CD8-positive, alpha-beta memory T cell (primary cell): Measurements from ENCODE around the gene SLC27A5. TPM values are rescaled to one million over a fixed set of nuclear protein-coding genes. Genes with fewer than 3 reads are reported as not detected.

Source experiments
- CTCF ChIA-PET: fragments of 350-600 bp; sonication (Branson Sonifier 250); formaldehyde crosslinking; loops from one replicate; lab custom pipeline; 2021; ENCODE audit warnings: antibody characterized with exemption; lab: Charles Lee
- POLR2A ChIA-PET: fragments of 350-600 bp; sonication (Branson Sonifier 250); formaldehyde crosslinking; loops from one replicate; lab custom pipeline; 2021; ENCODE audit warnings: antibody characterized with exemption; lab: Charles Lee
- DNase-seq, 5 donors: peaks; one replicate each; pipeline versions ENCODE4 v3.0.0 to v3.0.0-alpha.2; 2020 to 2022; ENCODE audit warnings: mixed read lengths in 1 of 5
- H3K27ac ChIP-seq: one replicate; pipeline ENCODE4 v1.7.0; 2013; ENCODE audit warnings: low read depth, mild to moderate bottlenecking, low read length, moderate library complexity
- H3K27me3 ChIP-seq: 2 replicates; pipeline ENCODE4 v1.7.0; 2013; ENCODE audit warnings: low read length, mild to moderate bottlenecking; ENCODE audit not compliant: insufficient read depth, poor library complexity, severe bottlenecking
- H3K36me3 ChIP-seq: 2 replicates; pipeline ENCODE4 v1.7.0; 2013; ENCODE audit warnings: mild to moderate bottlenecking, low read length, moderate library complexity; ENCODE audit not compliant: insufficient read depth
- H3K4me1 ChIP-seq: 2 replicates; pipeline ENCODE4 v1.7.0; 2013; ENCODE audit warnings: mild to moderate bottlenecking, low read length, moderate library complexity; ENCODE audit not compliant: insufficient read depth
- H3K4me3 ChIP-seq: 2 replicates; pipeline ENCODE4 v1.7.0; 2013; ENCODE audit warnings: mild to moderate bottlenecking, low read length
- H3K9me3 ChIP-seq: 2 replicates; pipeline ENCODE4 v1.7.0; 2013; ENCODE audit warnings: mild to moderate bottlenecking, low read length
- H3K27ac Mint-ChIP-seq, 8 donors: one replicate each; pipeline ENCODE4 v1.8.0; 2020 to 2021; ENCODE audit warnings: mixed read lengths in 8 of 8, mild to moderate bottlenecking in 6 of 8, inconsistent platforms in 3 of 8, moderate library complexity in 3 of 8
- H3K27me3 Mint-ChIP-seq, 2 donors: one replicate each; pipeline ENCODE4 v1.8.0; 2020 to 2021; ENCODE audit warnings: mixed read lengths in 2 of 2, mild to moderate bottlenecking in 1 of 2, moderate library complexity in 1 of 2
- H3K36me3 Mint-ChIP-seq, 3 donors: one replicate each; pipeline ENCODE4 v1.8.0; 2020 to 2021; ENCODE audit warnings: mixed read lengths in 3 of 3, inconsistent platforms in 1 of 3, mild to moderate bottlenecking in 1 of 3
- H3K4me1 Mint-ChIP-seq, 3 donors: one replicate each; pipeline ENCODE4 v1.8.0; 2020 to 2021; ENCODE audit warnings: mixed read lengths in 3 of 3, inconsistent platforms in 1 of 3, mild to moderate bottlenecking in 1 of 3
- H3K4me3 Mint-ChIP-seq, 7 donors: one replicate each; pipeline ENCODE4 v1.8.0; 2020 to 2021; ENCODE audit warnings: mixed read lengths in 7 of 7, mild to moderate bottlenecking in 6 of 7, moderate library complexity in 4 of 7, inconsistent platforms in 2 of 7
- H3K9me3 Mint-ChIP-seq, 5 donors: one replicate each; pipeline ENCODE4 v1.8.0; 2020 to 2022; ENCODE audit warnings: mixed read lengths in 5 of 5, mild to moderate bottlenecking in 3 of 5, moderate library complexity in 2 of 5, inconsistent platforms in 1 of 5
- polyA plus RNA-seq: library from polyadenylated mRNA; unstranded; fragments of 300-500 nt; fragmentation: Illumina TruSeq; gene quantifications from one replicate; pipeline ENCODE4 v1.2.3, GENCODE V29; 2021
- total RNA-seq, 2 experiments: library from RNA; stranded (reverse); gene quantifications; one replicate each; pipeline ENCODE4 v1.2.3, GENCODE V29; 2021

SLC27A5 gene
- total and polyA plus RNA-seq, 3 experiments from 2014 or later: 16.1 to 25.9 (median 19.1) TPM

DNA sequence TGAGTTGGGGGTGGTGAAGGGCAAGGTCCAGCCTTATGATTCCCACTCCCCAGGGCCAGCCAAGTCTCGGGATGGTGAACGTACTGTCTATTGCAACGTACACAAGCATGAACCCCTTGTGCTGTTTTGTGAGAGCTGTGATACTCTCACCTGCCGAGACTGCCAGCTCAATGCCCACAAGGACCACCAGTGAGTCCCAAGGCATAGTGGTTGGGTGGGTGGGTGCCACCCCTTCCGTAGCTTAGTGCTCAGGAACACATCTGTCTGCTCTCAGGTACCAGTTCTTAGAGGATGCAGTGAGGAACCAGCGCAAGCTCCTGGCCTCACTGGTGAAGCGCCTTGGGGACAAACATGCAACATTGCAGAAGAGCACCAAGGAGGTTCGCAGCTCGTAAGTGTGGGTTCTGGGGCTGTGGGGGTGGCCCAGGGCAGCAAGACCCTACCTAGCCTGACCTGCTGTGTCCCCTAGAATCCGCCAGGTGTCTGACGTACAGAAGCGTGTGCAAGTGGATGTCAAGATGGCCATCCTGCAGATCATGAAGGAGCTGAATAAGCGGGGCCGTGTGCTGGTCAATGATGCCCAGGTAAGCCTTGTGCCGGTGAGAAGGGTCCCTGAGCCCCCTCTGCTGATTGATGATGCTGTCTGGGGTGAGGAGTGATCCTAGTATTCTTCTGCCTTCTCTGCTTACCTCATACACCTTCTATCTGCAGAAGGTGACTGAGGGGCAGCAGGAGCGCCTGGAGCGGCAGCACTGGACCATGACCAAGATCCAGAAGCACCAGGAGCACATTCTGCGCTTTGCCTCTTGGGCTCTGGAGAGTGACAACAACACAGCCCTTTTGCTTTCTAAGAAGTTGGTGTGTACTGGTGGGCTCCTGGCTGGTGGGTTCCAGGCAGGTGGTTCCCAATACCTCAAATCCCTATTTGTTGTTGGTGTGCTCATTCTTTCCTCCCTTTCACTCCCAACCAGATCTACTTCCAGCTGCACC is 35.8 kb upstream of the SLC27A5 start:
- H3K4me3 ChIP-seq: no peak overlapping the region
- no peak overlapping the region for H3K27ac ChIP-seq
- no peaks in the 10 kb centered on the region for H3K9me3 ChIP-seq
- CTCF ChIA-PET: interaction anchor here (1.5 to 1.9 kb wide), 2 partner anchors 27 to 33 kb away, joined by 3 to 14 read pairs; partner anchors contain the start of gene ZBTB45
- H3K4me1 ChIP-seq: peaks cover 23% of the 10 kb centered on the region
- Mint-ChIP-seq H3K36me3 (peaks cover 5 to 79% (median 17%) of the 10 kb centered on the region in 3 donors), H3K4me1 (peaks cover 36 to 47% (median 37%) of the 10 kb centered on the region in 3 donors), H3K9me3 (peaks cover 0 to 1% (median 0%) of the 10 kb centered on the region in 5 donors), H3K27ac (peak overlapping the region in 3 of 8 donors; percentile 66 to 98 (median 85)), H3K4me3 (peak overlapping the region in 4 of 7 donors; percentile 79 to 93 (median 90)), H3K27me3 (peaks cover 8 to 13% of the 10 kb centered on the region in 2 donors)
- H3K27me3 ChIP-seq: no peaks in the 10 kb centered on the region
- DNase-seq: no peak
- peaks cover 68% of the 10 kb centered on the region for H3K36me3 ChIP-seq
- POLR2A ChIA-PET: no interaction called here

DNA sequence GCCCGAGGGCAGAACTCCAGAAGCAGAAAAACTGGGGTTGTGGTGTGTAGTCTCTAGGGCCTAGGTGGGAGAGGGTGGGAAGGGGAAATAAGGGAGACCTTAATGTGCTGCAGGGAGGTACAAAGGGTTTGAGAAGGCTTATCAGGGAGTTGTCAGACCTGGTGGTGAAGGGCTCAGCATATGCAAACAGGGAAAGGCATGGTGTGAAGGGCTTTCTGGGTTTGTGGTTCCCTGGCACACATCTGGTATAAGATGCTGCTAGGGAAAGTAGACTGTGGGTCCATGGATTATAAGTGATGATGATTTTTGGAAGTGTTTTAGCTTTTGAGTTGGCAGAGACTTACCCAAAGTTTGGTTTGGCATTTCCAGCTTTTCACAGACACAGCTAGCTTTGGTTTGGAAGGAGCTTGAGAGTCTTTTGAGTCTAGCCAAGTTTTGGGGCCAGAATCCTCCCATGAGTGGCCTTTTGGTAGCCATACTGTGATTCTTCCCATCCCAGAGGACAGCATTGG is 34.3 kb upstream of the SLC27A5 start:
- Histone ChIP-seq H3K4me3 (peak overlapping the region; percentile 59), H3K27ac (peak overlapping the region; percentile 84), H3K9me3 (no peaks in the 10 kb centered on the region), H3K4me1 (peaks cover 23% of the 10 kb centered on the region), H3K36me3 (peaks cover 55% of the 10 kb centered on the region), H3K27me3 (no peaks in the 10 kb centered on the region)
- Mint-ChIP-seq H3K4me3 (peak overlapping the region; percentile 87 to 94 (median 92)), H3K27me3 (peaks cover 12% of the 10 kb centered on the region in 2 donors), H3K9me3 (peaks cover 0 to 1% (median 0%) of the 10 kb centered on the region in 5 donors), H3K27ac (peak overlapping the region; percentile 76 to 98 (median 93)), H3K36me3 (peaks cover 5 to 63% (median 14%) of the 10 kb centered on the region in 3 donors), H3K4me1 (peaks cover 33 to 44% (median 34%) of the 10 kb centered on the region in 3 donors)
- ChIA-PET CTCF (interaction anchor here (1.9 to 3.6 kb wide), 2 partner anchors 25 to 26 kb away, joined by 14 to 29 read pairs; partner anchors contain the start of gene ZBTB45), POLR2A (interaction anchor here (0.6 to 2.8 kb wide), 2 partner anchors 8 to 9 kb away, joined by 5 to 26 read pairs; partner anchors contain the start of gene CHMP2A)
- no peak for DNase-seq

DNA sequence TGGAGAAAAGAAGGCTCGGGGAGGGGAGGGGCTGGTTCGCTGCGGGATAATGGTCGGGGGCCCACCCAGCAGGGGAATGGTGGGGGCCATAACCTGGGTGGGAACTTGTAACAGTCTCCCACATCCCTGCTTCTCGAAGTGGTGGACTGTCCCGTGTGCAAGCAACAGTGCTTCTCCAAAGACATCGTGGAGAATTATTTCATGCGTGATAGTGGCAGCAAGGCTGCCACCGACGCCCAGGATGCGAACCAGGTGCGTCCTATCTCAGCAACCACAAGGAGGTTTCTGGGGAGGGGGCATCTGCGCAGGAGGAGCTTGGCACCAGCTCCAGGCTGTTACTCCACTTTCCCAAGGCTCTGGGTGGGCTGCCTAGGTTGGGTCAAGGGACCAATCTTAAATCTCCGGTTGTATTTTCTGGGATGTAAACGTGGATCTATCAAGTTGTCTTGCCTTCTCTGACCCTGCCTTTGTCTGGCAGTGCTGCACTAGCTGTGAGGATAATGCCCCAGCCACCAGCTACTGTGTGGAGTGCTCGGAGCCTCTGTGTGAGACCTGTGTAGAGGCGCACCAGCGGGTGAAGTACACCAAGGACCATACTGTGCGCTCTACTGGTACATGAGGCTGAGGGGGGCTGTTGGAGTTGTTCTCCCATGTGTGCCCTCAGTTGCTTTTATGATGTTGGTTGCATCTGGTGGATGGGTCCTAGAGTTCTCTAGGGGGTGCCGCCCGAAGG is 33.7 kb upstream of the SLC27A5 start:
- ChIA-PET POLR2A (interaction anchor here (0.6 to 2.8 kb wide), 4 partner anchors 8 to 25 kb away, joined by 5 to 28 read pairs (median 22); partner anchors contain the start of genes CHMP2A and ZBTB45), CTCF (interaction anchor here (0.7 to 3.6 kb wide), 3 partner anchors 9 to 31 kb away, joined by 4 to 29 read pairs (median 12); partner anchors contain the start of gene ZBTB45)
- Histone ChIP-seq H3K4me1 (peaks cover 23% of the 10 kb centered on the region), H3K27me3 (no peaks in the 10 kb centered on the region), H3K4me3 (peak overlapping the region; percentile 59), H3K36me3 (peaks cover 49% of the 10 kb centered on the region), H3K9me3 (no peaks in the 10 kb centered on the region), H3K27ac (peak overlapping the region; percentile 84)
- peaks cover 5 to 57% (median 13%) of the 10 kb centered on the region in 3 donors for H3K36me3 Mint-ChIP-seq
- H3K27me3 Mint-ChIP-seq: peaks cover 12% of the 10 kb centered on the region in 2 donors
- H3K4me3 Mint-ChIP-seq: peak overlapping the region; percentile 87 to 94 (median 92)
- H3K9me3 Mint-ChIP-seq: peaks cover 0 to 1% (median 0%) of the 10 kb centered on the region in 5 donors
- DNase-seq: no peak
- peak overlapping the region; percentile 76 to 98 (median 93) for H3K27ac Mint-ChIP-seq
- H3K4me1 Mint-ChIP-seq: peaks cover 30 to 44% (median 34%) of the 10 kb centered on the region in 3 donors

DNA sequence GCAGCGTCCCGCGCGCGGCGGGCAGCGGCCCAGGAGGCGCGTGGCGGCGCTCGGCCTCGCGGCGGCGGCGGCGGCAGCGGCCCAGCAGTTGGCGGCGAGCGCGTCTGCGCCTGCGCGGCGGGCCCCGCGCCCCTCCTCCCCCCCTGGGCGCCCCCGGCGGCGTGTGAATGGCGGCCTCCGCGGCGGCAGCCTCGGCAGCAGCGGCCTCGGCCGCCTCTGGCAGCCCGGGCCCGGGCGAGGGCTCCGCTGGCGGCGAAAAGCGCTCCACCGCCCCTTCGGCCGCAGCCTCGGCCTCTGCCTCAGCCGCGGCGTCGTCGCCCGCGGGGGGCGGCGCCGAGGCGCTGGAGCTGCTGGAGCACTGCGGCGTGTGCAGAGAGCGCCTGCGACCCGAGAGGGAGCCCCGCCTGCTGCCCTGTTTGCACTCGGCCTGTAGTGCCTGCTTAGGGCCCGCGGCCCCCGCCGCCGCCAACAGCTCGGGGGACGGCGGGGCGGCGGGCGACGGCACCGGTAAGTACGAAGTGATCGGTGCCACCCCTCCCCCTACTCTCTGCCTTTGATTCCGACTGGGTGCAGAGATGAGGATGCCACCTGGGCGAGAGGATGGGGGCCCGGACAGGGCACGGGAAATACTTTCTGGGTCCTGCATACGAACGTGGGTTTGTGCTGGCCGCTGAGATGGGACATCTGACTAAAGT is 32.9 kb upstream of the SLC27A5 start:
- Histone ChIP-seq H3K4me3 (peak overlapping the region; percentile 59), H3K27ac (peak overlapping the region; percentile 84), H3K4me1 (peaks cover 23% of the 10 kb centered on the region), H3K27me3 (no peaks in the 10 kb centered on the region), H3K9me3 (no peaks in the 10 kb centered on the region), H3K36me3 (peaks cover 41% of the 10 kb centered on the region)
- peak in 3 of 5 donors; percentile 72 to 88 (median 74) for DNase-seq
- peaks cover 0 to 1% (median 0%) of the 10 kb centered on the region in 5 donors for H3K9me3 Mint-ChIP-seq
- peaks cover 30 to 42% (median 34%) of the 10 kb centered on the region in 3 donors for H3K4me1 Mint-ChIP-seq
- peak overlapping the region; percentile 89 to 96 (median 94) for H3K4me3 Mint-ChIP-seq
- CTCF ChIA-PET: interaction anchor here (0.7 to 3.6 kb wide), 4 partner anchors 9 to 37 kb away, joined by 3 to 29 read pairs (median 8); partner anchors contain the start of gene ZBTB45
- peaks cover 12% of the 10 kb centered on the region in 2 donors for H3K27me3 Mint-ChIP-seq
- peaks cover 5 to 50% (median 13%) of the 10 kb centered on the region in 3 donors for H3K36me3 Mint-ChIP-seq
- POLR2A ChIA-PET: interaction anchor here (1.2 to 2.8 kb wide), 4 partner anchors 10 to 24 kb away, joined by 7 to 28 read pairs (median 22); partner anchors contain the start of genes CHMP2A, UBE2M and ZBTB45
- H3K27ac Mint-ChIP-seq: peak overlapping the region; percentile 15 to 99 (median 94)

DNA sequence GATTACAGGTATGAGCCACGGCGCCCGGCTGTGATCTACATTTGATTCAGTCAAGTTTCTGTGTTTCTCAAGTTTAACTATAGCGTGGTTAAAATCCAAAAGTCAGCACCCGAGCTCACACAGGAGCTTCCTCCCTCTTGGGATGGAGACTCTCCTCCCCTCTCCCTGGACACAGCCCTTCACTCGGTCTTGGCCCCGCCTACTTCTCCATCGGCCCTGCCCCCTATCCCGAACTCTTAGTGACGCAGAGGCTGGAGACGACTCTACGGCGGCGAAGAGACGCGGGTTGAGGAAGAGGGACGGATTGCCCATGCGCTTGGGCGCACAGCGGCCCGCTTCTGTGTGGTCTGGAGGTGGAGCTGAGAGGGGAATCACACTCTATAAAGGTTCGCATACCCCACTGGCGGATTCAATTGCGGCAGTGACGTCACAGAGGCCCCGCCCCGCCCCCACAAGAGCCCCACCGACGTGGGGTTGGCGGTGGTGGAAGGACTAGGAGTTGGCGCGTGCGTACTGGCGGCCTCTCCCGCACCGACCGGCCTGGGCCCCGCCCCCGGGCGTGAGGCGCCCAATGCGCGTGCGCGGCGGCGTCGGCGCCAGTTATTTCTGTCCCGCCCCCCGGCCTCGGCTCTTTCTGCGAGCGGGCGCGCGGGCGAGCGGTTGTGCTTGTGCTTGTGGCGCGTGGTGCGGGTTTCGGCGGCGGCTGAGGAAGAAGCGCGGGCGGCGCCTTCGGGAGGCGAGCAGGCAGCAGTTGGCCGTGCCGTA is 32.2 kb upstream of the SLC27A5 start, which contains the start of gene TRIM28:
Gene TRIM28 (plus strand): TSS at position 239 of the 765 bp plus-strand sequence. CDS start 694 bp downstream, outside the sequence.
- peak within 1 kb of the TSS; percentile 98 to 100 (median 99) for H3K27ac Mint-ChIP-seq
- peaks cover 24% of the 10 kb centered on the region for H3K4me1 ChIP-seq
- H3K27ac ChIP-seq: peak within 1 kb of the TSS; percentile 84
- H3K4me3 Mint-ChIP-seq: peak within 1 kb of the TSS; percentile 89 to 96 (median 94)
- no peaks in the 10 kb centered on the region for H3K9me3 ChIP-seq
- H3K27me3 Mint-ChIP-seq: peaks cover 14 to 17% of the 10 kb centered on the region in 2 donors
- peaks cover 31 to 42% (median 36%) of the 10 kb centered on the region in 3 donors for H3K4me1 Mint-ChIP-seq
- ChIA-PET CTCF (interaction anchor here (1.1 to 3.6 kb wide), 4 partner anchors 11 to 38 kb away, joined by 3 to 29 read pairs (median 8); partner anchors contain the start of genes CHMP2A and ZBTB45), POLR2A (interaction anchor here (1.0 to 2.8 kb wide), 5 partner anchors 8 to 24 kb away, joined by 3 to 28 read pairs (median 17); partner anchors contain the start of genes CHMP2A, UBE2M and ZBTB45)
- peaks cover 5 to 43% (median 13%) of the 10 kb centered on the region in 3 donors for H3K36me3 Mint-ChIP-seq
- H3K4me3 ChIP-seq: peak within 1 kb of the TSS; percentile 71
- peak; percentile 100 for DNase-seq
- H3K36me3 ChIP-seq: peaks cover 34% of the 10 kb centered on the region
- peaks cover 0 to 1% (median 0%) of the 10 kb centered on the region in 5 donors for H3K9me3 Mint-ChIP-seq
- H3K27me3 ChIP-seq: no peaks in the 10 kb centered on the region
